VCaP (cell line): Measurements from ENCODE around the gene C12orf60.
"Not testable (repeated sequence)": the region's sequence is repeated elsewhere in the genome, so short reads cannot be mapped to it uniquely, and the experiment has no call there.

Experiments used
- H3K27ac ChIP-seq: fragments of 450-650 bp; 2 replicates; pipeline ENCODE4 v1.5.1; 2017
- CTCF ChIP-seq: fragments of 450-650 bp; conservative IDR thresholded peaks from 2 replicates; pipeline ENCODE4 v1.5.1; 2017; ENCODE audit warnings: mild to moderate bottlenecking, moderate library complexity

The C12orf60 gene

GRCh38 chr12:14803011-14803829 is at the start of gene C12orf60, which contains the start of gene WBP11:
TSS of gene C12orf60 (plus strand) at chr12:14803670. CDS start at chr12:14822936, 19,266 bp downstream.
TSS of gene WBP11 (minus strand) at chr12:14803478. CDS start at chr12:14801383, 2,095 bp downstream.
- H3K27ac ChIP-seq = peak within 1 kb of the TSS; percentile 85
- TF ChIP-seq CTCF = no peak

GRCh38 chr12:14756334-14757143 is 46.9 kb upstream of the C12orf60 start:
- TF ChIP-seq CTCF = peak; percentile 47
- H3K27ac ChIP-seq = no peak overlapping the region

GRCh38 chr12:14759711-14760280 is 43.7 kb upstream of the C12orf60 start:
- not testable (repeated sequence) for H3K27ac ChIP-seq

GRCh38 chr12:14765398-14765797 is 38.1 kb upstream of the C12orf60 start:
- no peak overlapping the region for H3K27ac ChIP-seq
- TF ChIP-seq CTCF = no peak

GRCh38 chr12:14766020-14766419 is 37.5 kb upstream of the C12orf60 start:
- H3K27ac ChIP-seq = peak overlapping the region; percentile 95; the same call in 1 of the 2 replicates

GRCh38 chr12:14766649-14767215 is 36.7 kb upstream of the C12orf60 start:
- H3K27ac ChIP-seq = peak overlapping the region; percentile 95; the same call in 1 of the 2 replicates
- no peak for TF ChIP-seq CTCF

- TF ChIP-seq CTCF = no peak
- H3K27ac ChIP-seq = peak overlapping the region; percentile 95; the same call in 1 of the 2 replicates
Measured at GRCh38 chr12:14767617-14768016, 35.9 kb upstream of the C12orf60 start.

- peak overlapping the region; percentile 95 for H3K27ac ChIP-seq
- no peak for TF ChIP-seq CTCF
Measured at GRCh38 chr12:14768823-14769405, 34.6 kb upstream of the C12orf60 start.
